Neural cell (in vitro differentiated cells): ENCODE data around the gene PLEKHD1.

Source experiments
- CTCF ChIP-seq: fragments of 450-650 bp; IDR thresholded peaks from 2 replicates; pipeline ENCODE4 v1.5.1; 2014; ENCODE audit warnings: antibody characterized with exemption, mild to moderate bottlenecking, moderate library complexity; ENCODE audit not compliant: poor library complexity, severe bottlenecking
- RAD21 ChIP-seq: fragments of 450-650 bp; conservative IDR thresholded peaks from 2 replicates; pipeline ENCODE4 v1.6.1; 2014; ENCODE audit warnings: antibody characterized with exemption, mild to moderate bottlenecking, moderate library complexity

- TF ChIP-seq CTCF (no peak), RAD21 (no peak)
Observed at GRCh38 chr14:69519204-69520100, 34.9 kb downstream of the PLEKHD1 start.
